LNCaP clone FGC (cell line): ENCODE results near the gene DEK.
"Not testable (repeated sequence)": the region's sequence is repeated elsewhere in the genome, so short reads cannot be mapped to it uniquely, and the experiment has no call there.

ENCODE experiments used
- DNase-seq: peaks from one replicate; pipeline ENCODE4 v3.0.0-alpha.2; 2011; ENCODE audit warnings: low read depth
- H3K4me3 ChIP-seq: 2 replicates; pipeline ENCODE4 v1.5.1; 2011; ENCODE audit warnings: mild to moderate bottlenecking, low read depth, low read length, control low read depth
- TF ChIP-seq, protein P1 (sequence below): IDR thresholded peaks from 2 replicates; pipeline ENCODE4 v1.5.1; 2012; ENCODE audit warnings: mild to moderate bottlenecking; ENCODE audit not compliant: control insufficient read depth, insufficient read depth; ENCODE audit errors: extremely low read depth

Gene DEK

DNA sequence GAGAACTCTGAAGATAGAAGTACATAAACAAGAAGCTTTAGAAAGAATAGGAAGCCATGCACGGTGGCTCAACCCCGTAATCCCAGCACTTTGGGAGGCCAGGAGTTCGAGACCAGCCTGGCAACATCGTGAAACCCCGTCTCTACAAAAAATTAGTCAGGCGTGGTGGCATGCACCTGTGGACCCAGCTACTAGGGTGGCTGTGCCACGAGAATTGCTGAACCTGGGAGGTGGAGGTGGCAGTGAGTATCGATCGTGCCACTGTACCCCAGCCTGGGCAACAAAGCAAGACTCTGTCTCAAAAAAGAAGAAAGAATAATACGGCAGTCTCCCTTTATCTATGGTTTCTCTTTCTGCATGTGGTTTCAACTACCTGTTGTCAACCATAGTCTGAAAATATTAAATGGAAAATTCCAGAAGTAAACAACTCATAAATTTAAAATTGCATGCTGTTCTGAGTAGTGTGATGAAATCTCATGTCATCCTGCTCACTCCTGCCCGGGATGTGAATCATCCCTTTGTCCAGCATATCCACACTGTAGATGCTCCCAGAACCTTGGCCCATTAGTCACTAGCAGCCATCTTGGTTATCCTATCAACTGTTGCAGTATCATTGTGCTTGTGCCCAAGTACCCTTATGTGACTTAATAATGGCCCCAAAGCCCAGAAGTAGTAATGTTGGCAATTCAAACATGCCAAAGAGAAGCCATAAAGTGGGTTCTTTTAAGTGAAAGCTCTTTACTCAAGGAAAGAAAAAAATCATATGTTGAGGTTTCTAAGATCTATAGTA, 22.1 kb downstream of the DEK start:
- TF ChIP-seq, protein P1, sequence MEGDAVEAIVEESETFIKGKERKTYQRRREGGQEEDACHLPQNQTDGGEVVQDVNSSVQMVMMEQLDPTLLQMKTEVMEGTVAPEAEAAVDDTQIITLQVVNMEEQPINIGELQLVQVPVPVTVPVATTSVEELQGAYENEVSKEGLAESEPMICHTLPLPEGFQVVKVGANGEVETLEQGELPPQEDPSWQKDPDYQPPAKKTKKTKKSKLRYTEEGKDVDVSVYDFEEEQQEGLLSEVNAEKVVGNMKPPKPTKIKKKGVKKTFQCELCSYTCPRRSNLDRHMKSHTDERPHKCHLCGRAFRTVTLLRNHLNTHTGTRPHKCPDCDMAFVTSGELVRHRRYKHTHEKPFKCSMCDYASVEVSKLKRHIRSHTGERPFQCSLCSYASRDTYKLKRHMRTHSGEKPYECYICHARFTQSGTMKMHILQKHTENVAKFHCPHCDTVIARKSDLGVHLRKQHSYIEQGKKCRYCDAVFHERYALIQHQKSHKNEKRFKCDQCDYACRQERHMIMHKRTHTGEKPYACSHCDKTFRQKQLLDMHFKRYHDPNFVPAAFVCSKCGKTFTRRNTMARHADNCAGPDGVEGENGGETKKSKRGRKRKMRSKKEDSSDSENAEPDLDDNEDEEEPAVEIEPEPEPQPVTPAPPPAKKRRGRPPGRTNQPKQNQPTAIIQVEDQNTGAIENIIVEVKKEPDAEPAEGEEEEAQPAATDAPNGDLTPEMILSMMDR: no peak
- no peak for DNase-seq
- no peak overlapping the region for H3K4me3 ChIP-seq

DNA sequence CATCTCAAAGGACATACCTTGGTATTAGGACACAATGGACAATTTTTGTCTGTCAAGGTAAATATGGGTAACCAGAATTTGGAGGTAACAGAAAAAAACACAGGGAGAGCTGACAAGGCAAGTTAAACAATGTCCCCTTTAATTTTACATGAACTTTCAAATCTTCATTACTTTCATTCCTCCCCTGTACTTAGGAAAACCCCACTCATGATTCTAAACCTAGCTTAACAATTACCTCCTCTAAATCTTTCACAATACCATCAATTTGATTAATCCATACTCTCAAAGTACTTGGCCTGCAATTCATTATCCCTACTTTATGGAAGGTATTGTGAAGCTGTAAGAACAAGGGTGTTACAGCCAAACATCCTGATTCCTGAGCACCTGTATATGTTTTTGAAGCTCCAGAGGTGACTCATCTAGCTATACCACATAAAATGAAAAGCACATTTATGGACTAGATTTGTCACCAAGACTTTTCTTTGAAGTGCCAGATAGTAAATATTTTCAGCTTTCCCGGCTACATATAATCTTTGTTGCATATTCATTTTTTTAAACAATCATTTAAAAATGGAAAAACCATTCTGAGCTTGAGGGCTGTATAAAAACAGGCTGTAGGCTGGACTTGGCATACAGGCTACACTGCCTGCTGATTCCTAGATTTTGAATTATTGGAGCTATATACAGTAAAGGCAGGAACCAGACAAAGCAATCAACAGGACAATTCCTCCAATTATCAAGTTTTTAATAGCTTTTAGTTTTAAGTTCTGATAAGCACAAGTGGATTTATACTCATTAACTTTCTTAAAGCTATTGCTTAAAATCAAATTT, 22.9 kb downstream of the DEK start:
- TF ChIP-seq, protein P1: no peak
- DNase-seq: no peak
- no peak overlapping the region for H3K4me3 ChIP-seq

DNA sequence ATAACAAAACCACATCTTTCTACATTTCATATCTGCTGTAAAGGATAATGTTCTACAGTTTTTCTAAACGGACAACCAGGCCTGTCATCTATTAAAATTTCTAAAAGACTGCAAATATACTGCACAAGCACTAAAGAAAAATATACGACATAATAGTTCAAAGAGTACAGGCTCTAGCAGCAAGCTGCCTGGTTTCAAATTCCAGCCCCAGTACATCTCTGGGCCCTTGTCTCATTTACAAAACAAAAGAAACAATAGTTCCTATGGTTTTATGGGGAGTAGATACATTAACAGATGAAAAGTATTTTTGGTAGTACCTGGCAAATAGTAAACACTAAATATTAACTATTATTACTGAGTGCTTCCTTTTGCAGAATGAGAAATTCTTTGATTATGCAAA, 24.1 kb downstream of the DEK start:
- TF ChIP-seq, protein P1: no peak
- no peak for DNase-seq
- no peak overlapping the region for H3K4me3 ChIP-seq

DNA sequence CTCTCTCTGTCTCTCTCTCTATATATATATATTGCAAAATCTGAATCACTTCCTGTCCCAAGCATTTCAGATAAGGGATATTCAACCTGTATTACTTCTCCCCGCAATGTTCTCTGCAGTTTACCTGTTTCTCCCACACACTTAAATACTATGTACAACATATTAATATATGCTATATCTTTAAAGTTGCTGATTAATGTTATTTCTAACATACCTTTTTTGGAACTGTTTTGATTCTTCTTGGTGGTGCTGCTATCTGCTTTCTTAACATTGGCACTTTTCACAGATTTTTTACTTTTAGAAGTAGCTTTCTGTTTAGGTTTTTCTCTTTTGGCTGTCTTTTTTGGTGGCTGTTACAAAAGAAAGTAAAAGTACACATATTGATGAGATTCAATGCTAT, 27.2 kb downstream of the DEK start:
- TF ChIP-seq, protein P1: no peak
- no peak for DNase-seq
- H3K4me3 ChIP-seq: no peak overlapping the region

DNA sequence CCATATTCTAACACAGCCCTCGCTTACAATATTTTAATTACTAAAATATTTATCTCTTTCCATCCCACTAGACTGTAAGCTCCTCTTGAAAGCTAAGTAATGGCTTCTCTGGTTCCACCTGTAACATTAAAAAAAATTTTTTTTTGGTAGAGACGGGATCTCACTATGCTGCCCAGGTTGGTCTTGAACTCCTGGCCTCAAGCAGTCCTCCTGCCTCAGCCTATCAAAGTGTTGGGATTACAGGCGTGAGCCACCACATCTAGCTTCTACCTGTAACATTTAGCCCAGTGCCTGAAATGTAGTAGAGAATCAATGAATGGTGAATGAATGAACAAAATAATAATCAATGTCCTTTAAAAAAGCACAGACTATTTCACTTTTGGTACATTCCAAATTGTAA, 28.8 kb downstream of the DEK start:
- TF ChIP-seq, protein P1: no peak
- no peak overlapping the region for H3K4me3 ChIP-seq
- no peak for DNase-seq

DNA sequence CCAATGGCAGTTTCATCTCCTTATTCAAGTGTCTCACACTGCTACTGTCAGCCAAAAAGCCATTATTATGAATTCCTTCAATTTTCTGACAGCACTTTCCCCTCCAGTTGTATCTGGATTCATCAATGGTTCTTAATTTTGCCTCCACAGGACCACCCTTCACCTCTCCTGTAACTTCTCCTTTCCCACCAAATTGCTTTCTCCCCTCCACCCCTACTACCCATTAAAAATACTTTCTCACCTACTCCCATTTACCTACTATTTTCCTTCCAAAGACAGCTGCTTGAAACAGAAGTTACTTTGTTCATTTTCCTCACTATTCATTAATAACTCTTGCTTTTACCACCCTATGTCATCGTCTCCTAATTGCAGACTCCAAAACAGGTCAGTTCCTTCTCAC, 29.8 kb downstream of the DEK start:
- DNase-seq: no peak
- H3K4me3 ChIP-seq: no peak overlapping the region
- TF ChIP-seq, protein P1: no peak

DNA sequence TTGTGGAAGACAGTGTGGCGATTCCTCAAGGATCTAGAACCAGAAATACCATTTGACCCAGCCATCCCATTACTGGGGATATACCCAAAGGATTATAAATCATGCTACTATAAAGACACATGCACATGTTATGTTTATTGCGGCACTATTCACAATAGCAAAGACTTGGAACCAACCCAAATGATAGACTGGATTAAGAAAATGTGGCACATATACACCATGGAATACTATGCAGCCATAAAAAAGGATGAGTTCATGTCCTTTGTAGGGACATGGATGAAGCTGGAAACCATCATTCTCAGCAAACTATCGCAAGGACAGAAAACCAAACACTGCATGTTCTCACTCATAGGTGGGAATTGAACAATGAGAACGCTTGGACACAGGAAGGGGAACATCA, 30.6 kb downstream of the DEK start:
- DNase-seq, H3K4me3 ChIP-seq: not testable (repeated sequence)

DNA sequence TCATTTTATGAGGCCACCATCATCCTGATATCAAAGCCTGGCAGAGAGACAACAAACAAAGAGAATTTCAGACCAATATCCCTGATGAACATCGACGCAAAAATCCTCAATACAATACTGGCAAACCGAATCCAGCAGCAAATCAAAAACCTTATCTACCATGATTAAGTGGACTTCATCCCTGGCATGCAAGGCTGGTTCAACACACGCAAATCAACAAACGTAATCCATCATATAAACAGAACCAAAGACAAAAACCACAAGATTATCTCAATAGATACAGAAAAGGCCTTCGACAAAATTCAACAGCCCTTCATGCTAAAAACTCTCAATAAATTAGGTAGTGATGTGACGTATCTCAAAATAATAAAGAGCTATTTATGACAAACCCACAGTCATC, 32.5 kb downstream of the DEK start:
- DNase-seq, H3K4me3 ChIP-seq: not testable (repeated sequence)

DNA sequence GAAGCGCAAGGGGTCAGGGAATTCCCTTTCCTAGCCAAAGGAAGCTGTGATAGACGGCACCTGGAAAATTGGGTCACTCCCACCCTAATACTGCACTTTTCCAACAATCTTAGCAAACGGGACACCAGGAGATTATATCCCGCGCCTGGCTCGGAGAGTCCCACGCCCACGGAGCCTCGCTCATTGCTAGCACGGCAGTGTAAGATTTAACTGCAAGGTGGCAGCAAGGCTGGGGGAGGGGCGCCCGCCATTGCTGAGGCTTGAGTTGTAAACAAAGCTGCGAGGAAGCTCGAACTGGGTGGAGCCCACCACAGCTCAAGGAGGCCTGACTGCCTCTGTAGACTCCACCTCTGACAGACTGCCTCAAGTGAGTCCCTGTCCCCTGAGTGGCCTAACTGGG, 35.7 kb downstream of the DEK start:
- H3K4me3 ChIP-seq, DNase-seq: not testable (repeated sequence)

DNA sequence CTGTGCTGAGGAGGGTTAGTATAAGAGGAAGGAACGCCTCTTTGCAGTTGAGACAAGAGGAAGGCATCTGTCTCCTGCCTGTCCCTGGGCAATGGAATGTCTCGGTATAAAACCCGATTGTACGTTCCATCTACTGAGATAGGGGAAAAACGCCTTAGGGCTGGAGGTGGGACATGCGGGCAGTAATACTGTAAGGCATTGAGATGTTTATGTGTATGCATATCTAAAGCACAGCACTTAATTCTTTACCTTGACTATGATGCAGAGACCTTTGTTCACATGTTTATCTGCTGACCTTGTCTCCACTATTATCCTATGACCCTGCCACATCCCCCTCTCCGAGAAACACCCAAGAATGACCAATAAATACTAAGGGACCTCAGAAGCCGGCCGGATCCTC, 37.2 kb downstream of the DEK start:
- not testable (repeated sequence) for DNase-seq, H3K4me3 ChIP-seq

DNA sequence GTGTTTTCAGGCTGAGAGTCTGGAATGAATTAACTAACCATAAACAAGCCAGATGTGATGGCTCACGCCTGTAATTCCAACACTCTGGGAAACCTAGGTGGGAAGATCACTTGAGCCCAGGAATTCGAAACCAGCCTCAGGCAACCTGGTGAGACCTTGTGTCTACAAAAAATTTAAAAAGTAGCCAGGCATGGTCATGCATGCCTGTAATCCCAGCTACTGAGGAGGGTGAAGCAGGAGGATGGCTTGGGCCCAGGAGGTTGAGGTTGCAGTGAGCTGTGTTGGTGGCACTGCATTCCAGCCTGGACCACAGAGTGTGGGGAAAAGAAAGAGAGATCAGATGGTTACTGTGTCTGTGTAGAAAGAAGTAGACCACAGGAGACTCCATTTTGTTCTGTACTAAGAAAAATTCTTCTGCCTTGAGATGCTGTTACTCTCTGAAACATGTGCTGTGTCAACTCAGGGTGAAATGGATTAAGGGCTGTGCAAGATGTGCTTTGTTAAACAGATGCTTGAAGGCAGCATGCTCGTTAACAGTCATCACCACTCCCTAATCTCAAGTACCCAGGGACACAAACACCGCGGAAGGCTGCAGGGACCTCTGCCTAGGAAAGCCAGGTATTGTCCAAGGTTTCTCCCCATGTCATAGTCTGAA, 37.8 kb downstream of the DEK start:
- DNase-seq, H3K4me3 ChIP-seq: not testable (repeated sequence)
